GM18870 (cell line): ENCODE data around the gene LGI4.
"Not testable (repeated sequence)": the region's sequence is repeated elsewhere in the genome, so short reads cannot be mapped to it uniquely, and the experiment has no call there.

Source experiments
- ATAC-seq: cut with Tn5 transposase; IDR thresholded peaks from one replicate; pipeline ENCODE4 v1.9.1; 2021; ENCODE audit warnings: moderate library complexity; ENCODE audit not compliant: unreplicated experiment

LGI4 gene

DNA sequence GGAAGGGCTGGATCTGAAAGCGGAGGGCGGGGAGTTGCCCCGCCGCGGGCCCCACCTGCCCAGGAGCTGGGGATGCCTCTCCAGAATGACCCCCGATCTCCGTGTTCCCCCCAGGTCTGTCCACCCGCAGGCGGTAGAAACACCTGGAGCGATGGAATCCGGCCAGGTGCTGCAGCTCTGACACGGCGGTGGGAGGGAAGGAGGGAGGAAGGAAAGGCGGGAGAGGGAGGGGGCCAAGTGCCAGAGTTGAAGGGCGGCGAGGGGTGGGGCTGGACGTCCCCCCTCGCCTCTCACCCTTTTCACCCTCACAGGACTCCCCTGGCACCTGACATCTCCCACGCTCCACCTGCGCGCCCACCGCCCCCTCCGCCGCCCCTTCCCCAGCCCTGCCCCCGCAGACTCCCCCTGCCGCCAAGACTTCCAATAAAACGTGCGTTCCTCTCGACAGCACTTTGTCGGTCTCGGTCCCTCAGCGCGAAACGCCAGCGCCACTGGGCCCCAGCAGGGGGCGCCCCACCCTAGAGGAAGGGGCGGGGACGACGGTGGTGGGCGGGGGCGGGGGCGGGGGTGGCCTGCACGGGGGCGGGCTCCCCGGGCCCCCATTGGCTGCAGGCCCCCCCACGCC, 7.9 kb upstream of the LGI4 start:
- ATAC-seq, result no peak

DNA sequence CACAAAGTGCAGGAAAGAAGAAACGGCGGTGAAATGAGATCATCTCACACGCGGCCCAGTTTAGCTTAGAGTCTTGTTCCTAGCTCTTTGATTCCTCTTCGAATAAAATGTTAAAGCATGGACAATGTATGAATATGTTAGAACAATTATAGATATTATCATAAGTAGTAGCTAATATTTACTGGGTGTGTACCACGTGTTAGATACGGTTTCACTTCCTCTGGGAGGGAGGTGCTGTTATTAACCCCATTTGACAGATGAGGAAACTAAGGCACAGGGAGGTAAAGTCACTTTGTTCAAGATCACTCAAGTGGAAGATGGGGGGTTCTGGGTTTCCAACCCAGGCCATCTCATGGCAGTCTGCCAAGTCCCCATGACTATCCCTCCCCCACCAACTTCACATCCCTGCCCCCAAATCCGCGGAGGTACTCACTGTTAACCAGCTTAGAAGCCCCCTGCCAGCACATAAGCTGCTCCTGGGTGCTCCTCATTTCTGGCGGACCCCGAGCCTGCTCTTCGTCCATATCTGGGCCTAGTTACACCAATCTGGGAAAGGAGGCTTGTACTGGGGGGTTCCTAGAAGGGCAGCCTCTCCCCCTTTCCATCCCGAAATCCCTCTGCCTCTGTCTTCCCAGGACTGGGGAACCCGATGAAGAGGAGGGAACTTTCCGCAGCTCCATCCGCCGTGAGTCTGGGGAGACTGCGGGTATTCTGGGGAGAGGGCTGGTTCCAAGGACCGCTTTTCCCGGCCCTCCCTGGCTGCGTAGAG, 7.2 kb upstream of the LGI4 start:
- ATAC-seq, result no peak

DNA sequence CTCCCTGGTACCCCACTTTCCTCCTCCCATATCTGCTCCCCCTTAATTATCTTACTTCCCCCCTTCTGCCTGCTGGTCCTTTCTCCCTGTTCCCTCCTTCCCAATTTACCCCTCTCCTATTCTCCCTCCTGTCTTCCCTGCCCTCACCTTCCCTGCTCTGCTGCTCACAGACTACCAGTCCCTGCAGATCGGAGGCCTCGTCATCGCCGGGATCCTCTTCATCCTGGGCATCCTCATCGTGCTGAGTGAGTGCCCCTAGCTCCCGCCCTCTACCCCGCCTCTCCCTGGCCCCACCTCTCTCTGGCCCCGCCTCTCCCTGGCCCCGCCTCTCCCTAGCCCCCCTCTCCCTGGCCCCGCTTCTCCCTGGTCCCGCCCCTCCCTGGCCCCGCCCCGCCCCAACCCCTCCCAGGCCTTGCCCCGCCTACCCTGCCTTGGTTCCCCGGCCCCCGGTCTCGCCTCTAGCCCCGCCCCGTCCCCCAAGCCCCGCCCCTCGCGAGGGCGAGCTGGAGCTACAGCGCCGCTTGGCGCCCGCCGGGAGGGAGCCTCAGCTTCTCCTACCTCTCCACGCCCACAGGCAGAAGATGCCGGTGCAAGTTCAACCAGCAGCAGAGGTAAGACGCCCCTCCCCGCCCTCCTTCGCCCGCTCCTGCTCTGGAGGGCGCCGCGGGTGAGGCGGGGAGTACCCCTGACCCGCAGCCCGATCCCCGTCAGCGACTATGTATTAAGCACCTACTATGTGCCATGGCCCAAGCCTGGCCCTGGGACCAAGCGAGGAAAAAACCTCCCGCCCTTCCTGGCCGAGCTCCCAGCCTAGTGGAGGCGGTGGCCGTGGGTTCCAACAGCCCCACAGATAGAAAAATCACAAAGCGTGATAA, 6.3 kb upstream of the LGI4 start:
- ATAC-seq, result no peak

DNA sequence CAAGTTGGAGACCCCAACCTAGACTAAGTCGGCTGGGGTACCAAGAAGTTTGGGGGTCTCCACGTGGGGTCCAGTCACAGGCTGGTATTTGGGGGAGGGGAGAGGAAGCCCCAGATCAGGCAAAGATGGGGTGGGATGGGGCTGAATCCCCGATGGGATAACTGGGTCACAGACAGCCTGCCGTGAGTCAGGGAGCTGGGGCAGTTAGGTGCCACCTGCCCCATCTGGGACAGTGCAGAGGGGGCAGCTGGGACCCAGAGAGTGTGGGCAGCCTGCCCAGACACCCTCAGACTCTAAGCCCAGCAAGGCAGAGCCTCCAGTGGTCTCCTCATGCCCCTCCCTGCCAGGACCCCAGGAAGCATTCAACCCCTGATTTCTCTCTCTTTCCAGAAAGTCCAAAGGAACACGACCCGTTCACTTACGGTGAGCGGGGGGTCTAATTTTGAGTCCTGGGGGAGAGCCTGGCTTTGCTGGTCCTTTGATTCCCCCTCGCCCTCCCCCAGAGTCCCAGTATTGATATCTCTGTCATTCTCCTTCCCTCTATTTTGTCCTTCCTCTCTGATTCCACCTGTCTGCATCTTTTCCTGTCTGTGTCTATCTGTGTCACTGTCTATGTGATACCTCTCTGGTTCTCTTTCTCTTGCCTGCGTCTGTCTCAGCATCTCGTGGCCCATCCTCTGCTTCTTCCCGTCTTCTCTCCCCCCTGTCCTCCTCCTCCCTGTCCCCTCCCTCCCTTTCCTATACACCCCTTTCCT, 5.5 kb upstream of the LGI4 start:
- no peak for ATAC-seq

DNA sequence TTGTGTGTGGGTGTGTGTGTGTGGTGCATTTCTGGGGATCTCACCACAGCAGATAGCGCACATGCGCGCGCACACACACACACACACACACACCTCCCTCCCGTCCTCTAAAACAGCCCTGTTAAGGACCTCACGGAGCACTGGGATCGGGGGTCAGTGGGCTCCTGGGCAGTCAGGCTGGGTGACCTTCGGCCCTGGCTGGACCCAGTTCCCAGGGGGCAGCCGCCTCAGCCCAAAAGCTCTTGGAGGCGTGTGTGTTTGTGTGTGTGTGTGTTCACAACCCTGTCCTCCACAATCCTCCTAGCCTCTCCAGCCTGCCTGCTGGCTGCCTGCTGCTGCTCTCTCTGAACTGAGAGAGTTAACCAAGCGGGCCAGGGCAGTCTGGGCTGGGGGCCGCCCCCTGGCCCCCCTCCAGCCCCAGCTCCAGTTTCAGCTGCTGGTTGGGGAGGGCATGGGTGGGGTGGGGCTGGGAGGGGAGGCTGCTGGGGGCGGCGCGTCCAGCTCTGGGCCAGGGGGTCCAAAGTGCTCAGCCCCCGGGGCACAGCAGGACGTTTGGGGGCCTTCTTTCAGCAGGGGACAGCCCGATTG, 3.5 kb upstream of the LGI4 start, which contains the start of gene FXYD1:
FXYD1 (plus strand) TSS at position 520 of the 588 bp plus-strand sequence. CDS start 1,256 bp downstream, outside the sequence.
- no peak for ATAC-seq

DNA sequence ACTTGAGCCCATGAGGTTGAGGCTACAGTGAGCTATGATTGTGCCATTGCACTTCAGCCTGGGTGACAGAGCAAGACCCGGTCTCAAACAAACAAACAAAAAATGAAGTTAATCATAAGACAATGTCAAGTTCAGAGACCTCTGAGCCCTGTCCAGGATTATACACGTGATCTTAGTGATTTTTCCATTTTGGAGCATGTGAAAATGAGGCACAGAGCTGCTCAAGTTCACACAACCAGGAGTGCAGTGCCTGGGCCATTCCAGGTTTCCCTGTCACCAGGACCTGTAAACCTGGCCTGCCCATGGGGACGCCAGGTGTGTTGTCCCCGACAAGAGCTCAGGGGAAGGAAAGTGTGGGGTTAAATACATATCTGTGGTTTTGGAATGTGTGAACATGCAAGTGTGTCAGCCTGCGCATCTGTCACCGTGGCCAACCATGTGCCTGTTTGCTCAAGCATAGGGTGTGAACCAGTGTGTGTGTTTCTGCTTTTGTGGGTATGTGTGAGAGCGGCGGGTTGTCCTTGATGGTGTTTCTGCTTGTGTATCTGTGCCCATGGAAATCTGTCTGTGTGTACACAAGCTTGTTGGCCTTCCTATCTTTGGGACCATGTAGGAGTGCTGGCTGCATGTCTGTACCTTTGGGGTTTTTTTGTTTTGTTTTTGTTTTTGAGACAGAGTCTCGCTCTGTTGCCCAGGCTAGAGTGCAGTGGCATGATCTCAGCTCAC, 2.3 kb upstream of the LGI4 start:
- no peak for ATAC-seq

DNA sequence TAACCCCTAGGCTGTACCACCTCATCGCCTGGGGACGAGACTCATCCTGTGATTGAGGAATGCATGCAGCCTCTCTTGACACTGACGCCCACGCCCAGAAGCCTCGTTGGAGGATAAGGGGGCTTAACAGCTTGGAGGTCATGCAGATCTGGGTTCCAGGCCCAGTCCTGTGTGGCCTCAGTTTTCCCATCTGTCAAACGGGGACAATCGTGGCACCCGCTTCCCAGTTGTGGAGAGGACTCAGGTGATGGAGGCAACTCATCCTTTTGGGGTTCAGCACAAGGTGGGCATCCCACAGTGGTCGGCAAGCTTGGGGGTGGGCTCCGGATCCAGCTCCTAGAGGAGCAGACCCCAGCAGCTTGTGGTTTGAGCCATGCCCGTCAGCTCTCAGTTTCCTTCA, 1.4 kb upstream of the LGI4 start:
- no peak for ATAC-seq

DNA sequence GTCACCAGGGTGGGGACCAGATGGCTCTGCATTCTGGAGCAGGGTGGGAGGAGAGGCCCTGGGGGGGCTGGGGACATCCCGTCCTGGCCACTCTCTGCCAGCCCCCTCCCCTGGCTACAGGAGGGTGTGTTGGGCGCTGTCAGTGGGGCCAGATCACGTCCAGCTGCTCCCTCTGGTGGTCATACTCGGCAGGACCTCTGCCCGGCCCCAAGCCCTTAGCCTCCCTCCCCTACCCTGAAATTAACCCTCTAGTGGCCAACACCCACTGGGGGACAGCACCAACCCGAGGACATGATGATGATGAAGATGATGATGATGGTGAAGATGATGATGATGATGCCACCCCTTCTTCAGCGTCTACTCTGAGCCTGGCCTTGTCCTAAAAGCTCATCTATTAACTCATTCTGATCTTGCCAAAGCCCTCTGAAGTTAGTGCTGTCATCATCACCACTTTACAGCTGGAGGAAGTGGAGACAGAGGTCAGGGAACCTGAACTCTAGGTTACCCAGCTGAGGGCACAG, 590 bp upstream of the LGI4 start:
- ATAC-seq, result no peak

DNA sequence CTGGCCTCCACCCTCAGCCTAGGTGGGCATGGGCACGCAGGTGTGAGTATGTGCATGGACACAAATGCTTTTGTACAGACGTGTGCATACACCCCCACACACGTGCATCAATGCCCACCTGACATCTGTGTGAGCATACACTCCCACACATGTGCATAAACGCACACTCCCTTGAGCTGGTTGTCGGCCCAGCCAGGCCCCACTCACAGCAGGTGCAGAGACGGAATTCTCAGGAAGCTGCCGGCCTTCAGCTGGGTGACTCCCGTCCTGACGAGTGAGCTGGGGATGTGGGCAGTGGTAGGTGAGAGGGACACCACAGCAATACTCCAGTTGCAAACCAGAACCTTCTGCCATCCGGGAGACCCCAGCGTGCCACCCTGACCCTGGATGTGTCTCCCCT, 1.0 kb downstream of the LGI4 start:
- no peak for ATAC-seq

DNA sequence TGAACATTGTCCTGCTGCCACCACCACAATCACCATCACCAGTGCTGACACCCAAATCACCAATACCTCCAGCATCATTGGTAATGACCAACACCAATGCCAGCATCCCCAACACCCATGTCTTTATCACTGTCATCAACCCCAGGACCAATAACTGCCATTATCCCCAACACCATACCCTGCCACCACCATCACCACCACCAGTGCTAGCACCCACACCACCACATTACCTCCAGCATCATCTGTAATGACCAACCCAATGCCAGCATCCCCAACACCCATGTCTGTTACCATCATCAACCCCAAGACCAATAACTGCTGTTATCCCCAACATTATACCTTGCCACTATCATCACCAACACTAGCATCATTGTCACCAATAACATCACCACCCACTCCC, 2.6 kb downstream of the LGI4 start:
- ATAC-seq, result no peak

DNA sequence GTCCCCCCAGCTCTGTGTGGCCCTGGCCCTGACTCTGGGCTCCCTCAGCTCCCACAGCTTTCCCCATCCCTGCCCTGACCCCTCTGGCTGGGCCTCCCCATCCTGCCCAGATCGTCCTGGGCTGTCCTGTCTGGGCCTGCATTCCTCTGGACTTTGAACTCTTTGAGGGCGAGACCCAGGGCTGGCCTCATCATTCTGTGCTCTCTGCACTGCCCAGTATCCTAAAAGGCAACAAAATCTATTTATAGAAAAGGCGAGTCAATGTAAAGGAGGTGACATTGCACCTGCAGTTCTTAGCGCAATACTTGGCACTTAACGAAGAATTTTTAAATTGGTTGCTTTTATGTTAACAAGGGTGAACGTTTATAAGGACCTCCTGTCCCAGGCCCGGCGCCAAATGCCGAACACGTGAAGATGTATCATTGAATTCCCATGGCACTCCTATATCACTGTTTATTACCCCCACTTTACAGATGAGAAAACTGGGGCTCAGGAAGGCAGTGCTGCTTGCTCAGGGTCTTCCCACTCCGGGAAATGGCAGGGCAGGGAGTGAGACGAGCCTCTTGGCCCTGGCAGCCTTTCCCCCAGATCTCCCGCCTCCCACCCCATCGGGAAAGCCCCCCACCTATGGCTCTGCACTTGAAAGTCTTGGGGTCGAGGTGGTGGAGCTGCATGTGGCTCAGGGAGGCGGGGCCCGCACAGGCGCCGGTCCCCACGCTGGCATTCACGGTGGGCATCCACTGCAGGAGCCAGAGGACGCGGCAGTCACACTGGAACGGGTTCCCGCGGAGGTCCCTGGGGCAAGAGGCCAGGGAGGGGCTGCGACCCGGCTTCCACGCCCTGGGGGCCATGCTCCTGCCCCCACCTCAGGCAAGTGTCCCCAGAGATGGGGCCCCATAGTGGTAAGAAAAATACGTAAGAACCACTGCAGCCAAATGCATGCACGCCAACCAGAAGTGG, 3.8 kb downstream of the LGI4 start:
- ATAC-seq, result no peak

DNA sequence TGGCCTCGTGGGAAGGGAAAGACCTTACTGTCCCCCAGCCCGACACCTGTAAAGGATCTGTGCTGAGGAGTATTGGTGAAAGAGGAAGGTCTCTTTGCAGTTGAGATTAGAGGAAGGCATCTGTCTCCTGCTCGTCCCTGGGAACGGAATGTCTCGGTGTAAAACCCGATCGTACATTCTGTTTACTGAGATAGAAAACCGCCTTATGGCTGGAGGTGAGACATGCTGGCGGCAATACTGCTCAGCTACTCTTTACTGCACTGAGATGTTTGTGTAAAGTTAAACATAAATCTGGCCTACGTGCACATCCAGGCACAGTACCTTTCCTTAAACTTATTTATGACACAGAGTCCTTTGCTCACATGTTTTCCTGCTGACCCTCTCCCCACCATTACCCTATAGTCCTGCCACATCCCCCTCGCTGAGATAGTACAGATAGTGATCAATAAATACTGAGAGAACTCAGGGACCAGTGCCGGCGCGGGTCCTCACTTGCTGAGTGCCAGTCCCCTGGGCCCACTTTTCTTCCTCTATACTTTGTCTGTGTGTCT, 5.1 kb downstream of the LGI4 start:
- not testable (repeated sequence) for ATAC-seq

DNA sequence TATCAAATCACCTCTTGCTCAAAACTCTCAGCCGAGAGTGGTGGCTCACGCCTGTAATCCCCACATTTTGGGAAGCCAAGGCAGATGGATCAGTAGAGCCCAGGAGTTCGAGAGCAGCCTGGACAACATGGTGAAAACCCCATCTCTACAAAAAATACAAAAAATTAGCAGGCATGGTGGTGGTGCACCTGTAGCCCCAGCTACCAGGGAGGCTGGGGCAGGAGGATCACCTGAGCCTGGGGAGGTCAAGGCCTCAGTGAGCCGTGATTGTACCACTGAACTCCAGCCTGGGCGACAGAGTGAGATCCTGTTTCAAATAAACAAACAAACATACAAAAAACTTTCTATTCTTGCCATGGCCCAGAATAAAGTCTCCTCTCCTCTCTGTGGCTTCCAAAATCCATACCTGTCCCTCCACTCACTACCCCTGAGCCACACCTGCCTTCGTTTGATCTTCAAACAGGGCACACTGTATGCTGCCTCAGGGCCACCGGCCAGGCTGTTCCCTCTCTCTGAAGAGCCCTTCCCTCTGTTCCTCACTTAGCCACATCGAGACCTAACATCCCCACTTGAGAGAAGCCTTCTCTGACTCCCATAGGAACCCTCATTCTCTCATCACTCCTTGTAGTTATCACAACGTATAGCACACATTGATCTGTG, 6.3 kb downstream of the LGI4 start:
- no peak for ATAC-seq

DNA sequence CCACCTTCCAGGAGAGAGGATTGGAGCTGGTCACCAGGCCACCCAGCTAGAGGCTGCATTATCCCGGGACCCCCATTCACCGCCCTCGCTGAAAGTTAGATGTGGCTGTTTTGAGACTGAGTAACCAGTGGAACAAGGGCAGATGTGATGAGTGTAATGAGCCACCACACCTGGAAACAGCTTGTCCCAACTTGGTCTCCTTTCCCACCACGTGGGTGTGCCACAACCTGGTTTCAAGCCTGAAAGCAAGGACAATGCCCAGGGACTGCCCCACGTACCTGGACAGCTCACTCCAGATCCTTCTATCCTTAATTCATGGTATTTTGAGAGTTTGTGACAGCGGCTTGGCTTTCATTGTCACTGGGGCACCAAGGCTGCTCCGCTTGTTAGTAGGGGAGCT, 7.0 kb downstream of the LGI4 start:
- no peak for ATAC-seq

DNA sequence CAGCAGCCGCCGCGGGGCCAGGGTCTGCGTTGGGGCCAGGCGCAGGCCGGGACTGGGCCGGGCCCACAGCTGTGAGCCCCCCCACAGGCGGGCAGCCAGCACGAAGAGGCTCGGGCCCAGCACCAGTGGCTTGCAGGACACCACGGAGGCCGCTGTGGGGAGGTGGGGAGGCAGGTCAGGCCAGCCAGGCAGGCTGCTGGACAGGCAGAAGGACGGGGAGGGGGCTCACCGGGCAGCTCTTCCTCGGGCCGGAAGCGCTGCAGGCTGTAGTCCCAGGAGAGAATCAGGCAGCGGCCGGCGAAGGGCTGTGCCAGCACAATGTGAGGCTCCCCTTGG, 8.3 kb downstream of the LGI4 start:
- no peak for ATAC-seq

DNA sequence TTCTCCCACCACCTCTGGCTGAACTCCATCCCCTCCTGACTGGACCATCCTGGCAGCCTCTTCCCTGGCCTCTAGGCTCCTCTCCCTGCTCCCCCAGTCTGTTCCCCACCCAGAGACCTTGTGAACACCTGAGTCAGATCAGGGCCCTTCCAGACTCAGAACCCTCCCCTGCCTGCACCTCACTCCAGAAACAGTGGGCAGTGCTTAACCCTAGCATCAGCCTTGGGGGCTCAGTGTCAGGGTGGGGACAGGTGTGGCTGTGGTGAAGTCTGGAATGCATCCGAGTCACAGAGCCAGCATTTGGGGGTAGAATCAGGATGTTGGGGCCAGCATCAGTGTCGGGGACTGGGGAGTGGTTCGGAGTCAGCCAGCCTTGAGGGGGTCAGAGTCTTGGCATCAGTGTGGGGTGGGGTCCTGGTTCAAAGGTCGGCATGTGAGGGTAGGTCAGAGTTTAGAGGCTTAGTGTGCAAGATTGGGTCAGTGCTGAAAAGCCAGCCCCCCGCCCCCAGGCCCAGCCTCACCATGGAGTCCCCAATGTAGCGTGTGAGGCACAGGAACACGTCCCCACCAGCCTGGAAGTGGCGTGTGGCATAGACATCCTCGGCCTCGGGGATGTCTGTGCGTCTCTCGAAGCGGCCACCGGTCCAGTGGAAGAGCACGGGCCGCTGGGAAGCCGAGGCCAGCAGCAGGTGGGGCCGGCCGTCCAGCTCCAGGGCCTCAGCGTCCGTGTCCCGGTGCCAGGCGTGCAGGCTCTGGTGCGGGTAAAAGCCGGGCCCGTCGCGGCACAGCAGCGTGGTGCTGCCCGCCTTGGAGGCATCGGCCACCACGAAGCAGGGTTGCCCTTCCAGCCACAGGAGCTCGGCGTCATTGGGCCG, 8.9 kb downstream of the LGI4 start:
- ATAC-seq, result no peak

DNA sequence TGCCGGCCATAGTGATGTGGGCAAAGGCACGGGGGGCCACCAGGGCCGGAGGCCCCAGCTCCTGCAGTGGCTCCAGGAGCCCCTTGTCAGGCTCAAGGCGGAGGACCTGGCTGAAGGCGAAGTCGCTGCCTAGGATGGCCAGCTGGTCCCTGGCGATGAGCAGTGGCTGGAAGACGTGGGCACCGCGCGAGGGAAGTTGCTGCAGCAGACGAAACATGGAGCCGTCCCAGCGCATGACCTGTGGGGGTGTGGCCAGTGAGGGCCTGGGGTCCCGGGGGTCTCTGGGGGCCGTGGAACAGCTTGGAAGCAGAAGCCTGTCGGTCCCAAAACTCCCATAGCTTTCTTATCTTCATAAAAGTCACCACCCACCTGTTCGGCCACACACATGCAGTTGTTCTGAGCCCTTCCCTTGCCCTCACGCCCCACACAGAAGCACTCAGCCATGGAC, 9.6 kb downstream of the LGI4 start:
- no peak for ATAC-seq
